Measurements from ENCODE around the gene C10orf67.

Gene C10orf67

GRCh38 chr10:23173214-23174073 is 171.2 kb downstream of the C10orf67 start:
- Mint-ChIP-seq H3K9me3 (no peaks in the 10 kb centered on the region), H3K27me3 (peaks cover 77% of the 10 kb centered on the region), H3K4me3 (no peak overlapping the region), H3K27ac (no peak overlapping the region), H3K36me3 (ENCODE audit: low read depth) (no peaks in the 10 kb centered on the region), H3K4me1 (ENCODE audit: low read depth) (peaks cover 4% of the 10 kb centered on the region)

GRCh38 chr10:23172429-23173213 is 172.0 kb downstream of the C10orf67 start:
- Mint-ChIP-seq H3K36me3 (ENCODE audit: low read depth) (no peaks in the 10 kb centered on the region), H3K27ac (no peak overlapping the region), H3K4me3 (no peak overlapping the region), H3K9me3 (no peaks in the 10 kb centered on the region), H3K27me3 (peaks cover 69% of the 10 kb centered on the region), H3K4me1 (ENCODE audit: low read depth) (peaks cover 4% of the 10 kb centered on the region)

GRCh38 chr10:23171232-23171876 is 173.2 kb downstream of the C10orf67 start:
- H3K27me3 Mint-ChIP-seq, result peaks cover 56% of the 10 kb centered on the region
- no peaks in the 10 kb centered on the region for H3K36me3 Mint-ChIP-seq (ENCODE audit: low read depth)
- no peaks in the 10 kb centered on the region for H3K9me3 Mint-ChIP-seq
- no peak overlapping the region for H3K4me3 Mint-ChIP-seq
- no peak overlapping the region for H3K27ac Mint-ChIP-seq
- peaks cover 4% of the 10 kb centered on the region for H3K4me1 Mint-ChIP-seq (ENCODE audit: low read depth)

GRCh38 chr10:23158370-23158769 is 186.2 kb downstream of the C10orf67 start:
- Mint-ChIP-seq H3K27me3 (peaks cover 36% of the 10 kb centered on the region), H3K36me3 (ENCODE audit: low read depth) (no peaks in the 10 kb centered on the region), H3K4me3 (no peak overlapping the region), H3K4me1 (ENCODE audit: low read depth) (peaks cover 4% of the 10 kb centered on the region), H3K27ac (no peak overlapping the region), H3K9me3 (no peaks in the 10 kb centered on the region)

- no peak overlapping the region for H3K27ac Mint-ChIP-seq
- H3K4me1 Mint-ChIP-seq (ENCODE audit: low read depth), result peaks cover 4% of the 10 kb centered on the region
- no peaks in the 10 kb centered on the region for H3K9me3 Mint-ChIP-seq
- peaks cover 36% of the 10 kb centered on the region for H3K27me3 Mint-ChIP-seq
- no peak overlapping the region for H3K4me3 Mint-ChIP-seq
- no peaks in the 10 kb centered on the region for H3K36me3 Mint-ChIP-seq (ENCODE audit: low read depth)
Observed at GRCh38 chr10:23157691-23158369, 186.8 kb downstream of the C10orf67 start.

- H3K9me3 Mint-ChIP-seq, result no peaks in the 10 kb centered on the region
- peaks cover 4% of the 10 kb centered on the region for H3K4me1 Mint-ChIP-seq (ENCODE audit: low read depth)
- no peak overlapping the region for H3K27ac Mint-ChIP-seq
- H3K4me3 Mint-ChIP-seq, result no peak overlapping the region
- no peaks in the 10 kb centered on the region for H3K36me3 Mint-ChIP-seq (ENCODE audit: low read depth)
- H3K27me3 Mint-ChIP-seq, result peaks cover 36% of the 10 kb centered on the region
Observed at GRCh38 chr10:23157239-23157681, 187.3 kb downstream of the C10orf67 start.

GRCh38 chr10:23156447-23157150 is 188.0 kb downstream of the C10orf67 start:
- Mint-ChIP-seq H3K27ac (no peak overlapping the region), H3K4me3 (no peak overlapping the region)

GRCh38 chr10:23155169-23155568 is 189.4 kb downstream of the C10orf67 start:
- no peaks in the 10 kb centered on the region for H3K36me3 Mint-ChIP-seq (ENCODE audit: low read depth)
- H3K4me3 Mint-ChIP-seq, result no peak overlapping the region
- H3K27me3 Mint-ChIP-seq, result peaks cover 33% of the 10 kb centered on the region

More at GRCh38 chr10:23156447-23157150, 188.0 kb downstream of the C10orf67 start:
- Mint-ChIP-seq H3K27me3 (peaks cover 36% of the 10 kb centered on the region), H3K9me3 (no peaks in the 10 kb centered on the region), H3K36me3 (ENCODE audit: low read depth) (no peaks in the 10 kb centered on the region), H3K4me1 (ENCODE audit: low read depth) (peaks cover 4% of the 10 kb centered on the region)

More at GRCh38 chr10:23155169-23155568, 189.4 kb downstream of the C10orf67 start:
- H3K4me1 Mint-ChIP-seq (ENCODE audit: low read depth), result peaks cover 4% of the 10 kb centered on the region
- no peak overlapping the region for H3K27ac Mint-ChIP-seq
- H3K9me3 Mint-ChIP-seq, result no peaks in the 10 kb centered on the region

Data from stimulated activated naive CD8-positive, alpha-beta T cell treated with anti-CD3 and anti-CD28 coated beads, Interleukin-15, Interleukin-2, amounts not matched to agents 100 ng/mL and 50 ng/mL, for 24 hours (primary cell).